ENCODE data around the gene TIGD1.

Gene TIGD1

GRCh38 chr2:232543491-232543890 lies 6.9 kb downstream of the TIGD1 start:
- TF ChIP-seq PATZ1 (CRISPR knock-in tag; IDR thresholded peaks at IDR 0.05; ENCODE audit: borderline replicate concordance): no peak
- TF ChIP-seq, protein P1, sequence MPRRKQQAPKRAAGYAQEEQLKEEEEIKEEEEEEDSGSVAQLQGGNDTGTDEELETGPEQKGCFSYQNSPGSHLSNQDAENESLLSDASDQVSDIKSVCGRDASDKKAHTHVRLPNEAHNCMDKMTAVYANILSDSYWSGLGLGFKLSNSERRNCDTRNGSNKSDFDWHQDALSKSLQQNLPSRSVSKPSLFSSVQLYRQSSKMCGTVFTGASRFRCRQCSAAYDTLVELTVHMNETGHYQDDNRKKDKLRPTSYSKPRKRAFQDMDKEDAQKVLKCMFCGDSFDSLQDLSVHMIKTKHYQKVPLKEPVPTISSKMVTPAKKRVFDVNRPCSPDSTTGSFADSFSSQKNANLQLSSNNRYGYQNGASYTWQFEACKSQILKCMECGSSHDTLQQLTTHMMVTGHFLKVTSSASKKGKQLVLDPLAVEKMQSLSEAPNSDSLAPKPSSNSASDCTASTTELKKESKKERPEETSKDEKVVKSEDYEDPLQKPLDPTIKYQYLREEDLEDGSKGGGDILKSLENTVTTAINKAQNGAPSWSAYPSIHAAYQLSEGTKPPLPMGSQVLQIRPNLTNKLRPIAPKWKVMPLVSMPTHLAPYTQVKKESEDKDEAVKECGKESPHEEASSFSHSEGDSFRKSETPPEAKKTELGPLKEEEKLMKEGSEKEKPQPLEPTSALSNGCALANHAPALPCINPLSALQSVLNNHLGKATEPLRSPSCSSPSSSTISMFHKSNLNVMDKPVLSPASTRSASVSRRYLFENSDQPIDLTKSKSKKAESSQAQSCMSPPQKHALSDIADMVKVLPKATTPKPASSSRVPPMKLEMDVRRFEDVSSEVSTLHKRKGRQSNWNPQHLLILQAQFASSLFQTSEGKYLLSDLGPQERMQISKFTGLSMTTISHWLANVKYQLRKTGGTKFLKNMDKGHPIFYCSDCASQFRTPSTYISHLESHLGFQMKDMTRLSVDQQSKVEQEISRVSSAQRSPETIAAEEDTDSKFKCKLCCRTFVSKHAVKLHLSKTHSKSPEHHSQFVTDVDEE (CRISPR knock-in tag; IDR thresholded peaks at IDR 0.05): no peak
- no peak for TF ChIP-seq ESRRG (CRISPR knock-in tag; IDR thresholded peaks at IDR 0.05)
- no peak for TF ChIP-seq TCF4 (CRISPR knock-in tag; IDR thresholded peaks at IDR 0.05; ENCODE audit: borderline replicate concordance)
- no peak for ATAC-seq

- TF ChIP-seq RARB (CRISPR knock-in tag; IDR thresholded peaks at IDR 0.05): no peak
- no peak for TF ChIP-seq PPARA (CRISPR knock-in tag; IDR thresholded peaks at IDR 0.05; ENCODE audit: borderline replicate concordance)
- TF ChIP-seq ARNTL (CRISPR knock-in tag; IDR thresholded peaks at IDR 0.05; ENCODE audit: borderline replicate concordance, low read depth): no peak
- TF ChIP-seq CSRNP3 (CRISPR knock-in tag; IDR thresholded peaks at IDR 0.05): no peak
- no peak for TF ChIP-seq POU6F1 (CRISPR knock-in tag; IDR thresholded peaks at IDR 0.05; ENCODE audit: borderline replicate concordance, low read depth)
- TF ChIP-seq, protein P1 (CRISPR knock-in tag; IDR thresholded peaks at IDR 0.05): no peak
- no peak for TF ChIP-seq ZNF565 (CRISPR knock-in tag; conservative IDR thresholded peaks at IDR 0.05; ENCODE audit: low read depth)
- TF ChIP-seq ZFP3 (CRISPR knock-in tag; IDR thresholded peaks at IDR 0.05): no peak
- ATAC-seq: no peak
These were observed 7.5 kb downstream of the TIGD1 start for GRCh38 chr2:232542715-232543467.

DNA sequence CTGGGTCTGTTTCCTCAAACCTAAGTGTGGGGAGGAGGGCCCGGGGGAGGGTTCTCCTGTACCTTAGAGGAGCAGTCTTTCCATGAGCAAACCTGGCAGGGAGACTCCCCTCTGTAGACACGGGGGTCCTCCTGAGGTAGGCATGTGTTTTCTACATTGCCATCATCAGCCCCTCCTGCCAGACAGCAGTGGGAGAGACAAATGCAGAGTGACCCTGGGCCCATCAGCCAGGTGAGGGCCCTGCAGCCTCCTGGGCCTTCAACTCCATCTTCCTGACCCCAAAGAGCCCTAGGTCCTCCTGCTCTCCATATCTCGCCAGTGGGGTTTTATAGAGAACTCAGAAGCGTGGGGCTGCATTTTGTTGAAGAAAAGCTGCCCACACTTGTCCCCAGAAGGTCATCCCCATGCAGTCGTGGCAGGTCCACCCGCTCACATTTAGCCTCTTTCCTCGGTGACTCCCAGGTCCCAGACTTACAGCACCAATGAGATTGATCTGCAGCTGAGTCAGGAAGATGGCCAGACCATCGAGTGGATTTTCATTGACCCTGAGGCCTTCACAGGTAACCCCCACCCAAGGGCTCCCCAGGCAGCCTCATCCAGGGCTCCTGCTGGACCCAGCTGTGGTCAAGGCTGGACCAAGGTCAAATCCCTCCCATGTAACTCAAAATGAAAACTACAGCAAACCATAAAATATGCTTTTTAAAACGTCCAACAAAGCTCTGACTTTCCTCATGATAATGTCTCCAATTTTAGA lies 8.2 kb downstream of the TIGD1 start:
- no peak for ATAC-seq
- TF ChIP-seq CSDC2 (CRISPR knock-in tag; IDR thresholded peaks at IDR 0.05) (no peak), BACH2 (CRISPR knock-in tag; IDR thresholded peaks at IDR 0.05; ENCODE audit: borderline replicate concordance) (no peak), CSRNP3 (CRISPR knock-in tag; IDR thresholded peaks at IDR 0.05) (no peak), ZFP30 (CRISPR knock-in tag; IDR thresholded peaks at IDR 0.05) (no peak), GLIS3 (CRISPR knock-in tag; IDR thresholded peaks at IDR 0.05) (no peak), PPARA (CRISPR knock-in tag; IDR thresholded peaks at IDR 0.05; ENCODE audit: borderline replicate concordance) (no peak), RARB (CRISPR knock-in tag; IDR thresholded peaks at IDR 0.05) (no peak), ARNTL (CRISPR knock-in tag; IDR thresholded peaks at IDR 0.05; ENCODE audit: borderline replicate concordance, low read depth) (no peak), ISL1 (CRISPR knock-in tag; IDR thresholded peaks at IDR 0.05) (no peak), ZFP3 (CRISPR knock-in tag; IDR thresholded peaks at IDR 0.05) (no peak)
- TF ChIP-seq, protein P2, sequence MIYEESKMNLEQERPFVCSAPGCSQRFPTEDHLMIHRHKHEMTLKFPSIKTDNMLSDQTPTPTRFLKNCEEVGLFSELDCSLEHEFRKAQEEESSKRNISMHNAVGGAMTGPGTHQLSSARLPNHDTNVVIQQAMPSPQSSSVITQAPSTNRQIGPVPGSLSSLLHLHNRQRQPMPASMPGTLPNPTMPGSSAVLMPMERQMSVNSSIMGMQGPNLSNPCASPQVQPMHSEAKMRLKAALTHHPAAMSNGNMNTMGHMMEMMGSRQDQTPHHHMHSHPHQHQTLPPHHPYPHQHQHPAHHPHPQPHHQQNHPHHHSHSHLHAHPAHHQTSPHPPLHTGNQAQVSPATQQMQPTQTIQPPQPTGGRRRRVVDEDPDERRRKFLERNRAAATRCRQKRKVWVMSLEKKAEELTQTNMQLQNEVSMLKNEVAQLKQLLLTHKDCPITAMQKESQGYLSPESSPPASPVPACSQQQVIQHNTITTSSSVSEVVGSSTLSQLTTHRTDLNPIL (CRISPR knock-in tag; IDR thresholded peaks at IDR 0.05; ENCODE audit: low read depth): no peak
- TF ChIP-seq, protein P1 (CRISPR knock-in tag; IDR thresholded peaks at IDR 0.05): no peak

Measured in SK-N-SH treated with all-trans-retinoic acid at 6 μM for 48 hours (cell line).